GM23248 (cell line): Measurements from ENCODE around the gene LRRC51.

Source experiments
- EZH2 ChIP-seq: fragments of 200-600 bp; sonication (generic); IDR thresholded peaks from 2 replicates; pipeline ENCODE4 v1.6.1; 2018; ENCODE audit warnings: antibody characterized with exemption, mild to moderate bottlenecking; ENCODE audit not compliant: insufficient read depth, poor library complexity, severe bottlenecking
- EZH2phosphoT487 ChIP-seq: fragments of 200-600 bp; sonication (generic); IDR thresholded peaks from 2 replicates; pipeline ENCODE4 v1.6.1; 2018; ENCODE audit warnings: antibody characterized with exemption, moderate library complexity, mild to moderate bottlenecking, low read depth; ENCODE audit not compliant: insufficient read depth

DNA sequence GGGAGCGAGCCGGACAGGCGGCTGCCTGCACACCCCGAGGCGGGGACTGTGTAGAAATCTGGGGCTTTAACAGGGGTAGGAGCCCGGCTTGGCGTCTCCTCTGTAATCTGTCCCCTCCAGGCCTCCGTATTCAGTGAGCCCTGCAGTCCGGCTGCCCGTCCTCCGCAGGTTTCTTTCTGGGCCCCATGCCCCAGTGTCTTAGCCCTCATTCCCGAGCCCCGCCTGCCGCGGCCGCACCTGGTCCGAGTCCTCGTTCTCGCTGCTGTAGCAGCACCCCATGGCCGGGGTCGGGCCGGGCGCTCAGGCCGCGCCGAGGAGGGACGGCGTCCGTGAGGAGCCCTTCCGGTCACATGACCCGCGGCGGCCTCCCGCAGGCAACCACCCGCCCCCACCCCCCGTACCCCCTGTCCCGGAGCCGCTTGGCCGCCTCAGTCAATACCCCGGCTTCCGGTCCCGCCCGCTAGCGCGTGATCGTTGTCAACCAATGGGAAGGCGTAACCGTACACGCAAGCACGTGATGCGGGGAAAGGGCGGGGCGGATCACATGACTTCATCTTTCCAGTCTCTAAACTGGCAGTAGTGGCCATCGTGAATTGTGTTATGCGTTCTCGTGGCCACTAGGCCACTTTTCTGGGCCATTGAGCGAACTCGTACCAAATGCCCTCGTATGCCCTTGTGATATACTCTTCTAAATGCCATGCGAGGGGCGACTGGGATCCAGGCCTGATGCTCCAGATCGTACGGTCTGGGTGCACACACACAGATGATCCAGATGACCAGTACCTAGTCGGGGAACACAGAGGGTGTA is 22.5 kb downstream of the LRRC51 start, which contains the start of gene LAMTOR1:
- no peak for TF ChIP-seq EZH2
- no peak for TF ChIP-seq EZH2phosphoT487
